ENCODE data around the gene NECTIN2.

The NECTIN2 gene

DNA sequence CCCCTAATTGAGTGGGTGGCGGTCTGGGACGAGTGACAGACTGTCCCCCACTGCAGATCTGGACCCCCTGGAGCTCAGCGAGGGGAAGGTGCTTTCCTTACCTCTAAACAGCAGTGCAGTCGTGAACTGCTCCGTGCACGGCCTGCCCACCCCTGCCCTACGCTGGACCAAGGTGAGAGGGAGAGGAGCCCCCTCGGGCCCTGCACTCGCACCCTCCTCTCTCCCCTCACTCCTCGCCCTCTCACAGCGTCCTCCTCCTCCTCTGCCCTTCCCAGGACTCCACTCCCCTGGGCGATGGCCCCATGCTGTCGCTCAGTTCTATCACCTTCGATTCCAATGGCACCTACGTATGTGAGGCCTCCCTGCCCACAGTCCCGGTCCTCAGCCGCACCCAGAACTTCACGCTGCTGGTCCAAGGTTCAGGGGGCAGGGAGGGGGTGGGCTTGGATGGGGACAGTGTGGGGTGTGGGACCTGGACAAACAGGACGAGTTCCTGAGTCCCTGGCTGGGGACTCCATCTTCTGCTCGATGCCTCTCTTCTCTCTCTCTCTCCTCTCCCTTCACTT, 27.5 kb upstream of the NECTIN2 start:
- H3K9me3 ChIP-seq (ENCODE audit: insufficient read depth, low read length) = no peaks in the 10 kb centered on the region
- peaks cover 17% of the 10 kb centered on the region for H3K27me3 ChIP-seq (ENCODE audit: insufficient read depth, insufficient read length)
- no peak for TF ChIP-seq ZNF274 (IDR thresholded peaks at IDR 0.05; ENCODE audit: low read depth, low read length)
- TF ChIP-seq YY1 (IDR thresholded peaks at IDR 0.05; ENCODE audit: insufficient read depth, insufficient read length) = no peak
- no peak for TF ChIP-seq SUZ12 (IDR thresholded peaks at IDR 0.05; ENCODE audit: extremely low read depth, insufficient read depth, insufficient read length)
- no peak overlapping the region for H3K4me3 ChIP-seq (ENCODE audit: insufficient read length, low read depth)
- no peak for DNase-seq (ENCODE audit: low read depth, low spot score)
- H3K36me3 ChIP-seq (ENCODE audit: insufficient read depth, insufficient read length, low read length) = peaks cover 29% of the 10 kb centered on the region
- H3K4me1 ChIP-seq (ENCODE audit: insufficient read depth, insufficient read length) = no peaks in the 10 kb centered on the region
- no peak overlapping the region for H3K9ac ChIP-seq (ENCODE audit: insufficient read length, low read depth)

DNA sequence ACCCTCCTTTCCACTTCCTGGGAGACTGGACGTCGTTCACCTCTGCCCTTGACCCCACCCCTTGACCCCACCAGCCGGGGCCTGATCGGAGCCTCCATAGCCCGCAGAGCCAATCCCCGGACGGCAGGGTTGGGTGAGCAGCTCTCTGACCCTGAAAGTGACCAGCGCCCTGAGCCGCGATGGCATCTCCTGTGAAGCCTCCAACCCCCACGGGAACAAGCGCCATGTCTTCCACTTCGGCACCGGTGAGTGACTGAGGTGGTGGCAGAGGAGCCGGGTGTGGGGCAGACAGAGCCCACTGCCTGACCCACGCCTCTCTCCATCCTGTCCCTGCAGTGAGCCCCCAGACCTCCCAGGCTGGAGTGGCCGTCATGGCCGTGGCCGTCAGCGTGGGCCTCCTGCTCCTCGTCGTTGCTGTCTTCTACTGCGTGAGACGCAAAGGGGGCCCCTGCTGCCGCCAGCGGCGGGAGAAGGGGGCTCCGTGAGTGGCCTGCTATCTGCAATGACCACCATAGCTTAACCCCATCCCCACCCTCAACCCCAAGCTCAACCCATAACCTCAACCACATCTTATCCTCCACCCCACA, 26.8 kb upstream of the NECTIN2 start:
- H3K4me3 ChIP-seq (ENCODE audit: insufficient read length, low read depth) = no peak overlapping the region
- TF ChIP-seq SUZ12 (IDR thresholded peaks at IDR 0.05; ENCODE audit: extremely low read depth, insufficient read depth, insufficient read length) = no peak
- TF ChIP-seq YY1 (IDR thresholded peaks at IDR 0.05; ENCODE audit: insufficient read depth, insufficient read length) = no peak
- no peak for TF ChIP-seq ZNF274 (IDR thresholded peaks at IDR 0.05; ENCODE audit: low read depth, low read length)
- no peak overlapping the region for H3K9ac ChIP-seq (ENCODE audit: insufficient read length, low read depth)
- peaks cover 22% of the 10 kb centered on the region for H3K36me3 ChIP-seq (ENCODE audit: insufficient read depth, insufficient read length, low read length)
- H3K4me1 ChIP-seq (ENCODE audit: insufficient read depth, insufficient read length) = no peaks in the 10 kb centered on the region
- no peaks in the 10 kb centered on the region for H3K9me3 ChIP-seq (ENCODE audit: insufficient read depth, low read length)
- DNase-seq (ENCODE audit: low read depth, low spot score) = no peak
- peaks cover 15% of the 10 kb centered on the region for H3K27me3 ChIP-seq (ENCODE audit: insufficient read depth, insufficient read length)

DNA sequence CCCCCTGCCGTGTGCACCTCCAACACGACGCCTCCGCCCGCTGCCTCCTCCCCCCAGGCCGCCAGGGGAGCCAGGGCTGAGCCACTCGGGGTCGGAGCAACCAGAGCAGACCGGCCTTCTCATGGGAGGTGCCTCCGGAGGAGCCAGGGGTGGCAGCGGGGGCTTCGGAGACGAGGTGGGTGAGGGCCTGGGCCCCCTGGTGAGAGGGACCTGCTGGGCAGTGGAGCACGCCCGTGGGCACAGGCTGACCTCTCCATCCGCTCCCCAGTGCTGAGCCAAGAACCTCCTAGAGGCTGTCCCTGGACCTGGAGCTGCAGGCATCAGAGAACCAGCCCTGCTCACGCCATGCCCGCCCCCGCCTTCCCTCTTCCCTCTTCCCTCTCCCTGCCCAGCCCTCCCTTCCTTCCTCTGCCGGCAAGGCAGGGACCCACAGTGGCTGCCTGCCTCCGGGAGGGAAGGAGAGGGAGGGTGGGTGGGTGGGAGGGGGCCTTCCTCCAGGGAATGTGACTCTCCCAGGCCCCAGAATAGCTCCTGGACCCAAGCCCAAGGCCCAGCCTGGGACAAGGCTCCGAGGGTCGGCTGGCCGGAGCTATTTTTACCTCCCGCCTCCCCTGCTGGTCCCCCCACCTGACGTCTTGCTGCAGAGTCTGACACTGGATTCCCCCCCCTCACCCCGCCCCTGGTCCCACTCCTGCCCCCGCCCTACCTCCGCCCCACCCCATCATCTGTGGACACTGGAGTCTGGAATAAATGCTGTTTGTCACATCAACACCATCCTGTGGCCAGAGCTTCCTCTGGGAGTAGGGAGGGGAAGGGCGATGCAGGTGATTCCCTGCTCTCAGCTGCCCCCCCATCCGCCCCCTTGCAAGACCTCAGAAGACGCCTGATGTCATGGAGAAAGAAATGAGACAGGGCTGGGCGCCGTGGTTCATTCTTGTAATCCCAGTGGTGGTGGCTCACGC, 25.2 kb upstream of the NECTIN2 start:
- Histone ChIP-seq H3K27me3 (ENCODE audit: insufficient read depth, insufficient read length) (peaks cover 12% of the 10 kb centered on the region), H3K4me1 (ENCODE audit: insufficient read depth, insufficient read length) (no peaks in the 10 kb centered on the region), H3K4me3 (ENCODE audit: insufficient read length, low read depth) (no peak overlapping the region), H3K9ac (ENCODE audit: insufficient read length, low read depth) (no peak overlapping the region), H3K36me3 (ENCODE audit: insufficient read depth, insufficient read length, low read length) (peaks cover 12% of the 10 kb centered on the region), H3K9me3 (ENCODE audit: insufficient read depth, low read length) (no peaks in the 10 kb centered on the region)
- no peak for DNase-seq (ENCODE audit: low read depth, low spot score)
- TF ChIP-seq YY1 (IDR thresholded peaks at IDR 0.05; ENCODE audit: insufficient read depth, insufficient read length) = no peak
- TF ChIP-seq SUZ12 (IDR thresholded peaks at IDR 0.05; ENCODE audit: extremely low read depth, insufficient read depth, insufficient read length) = no peak
- TF ChIP-seq ZNF274 (IDR thresholded peaks at IDR 0.05; ENCODE audit: low read depth, low read length) = no peak

GRCh38 chr19:44822177-44822576, 23.9 kb upstream of the NECTIN2 start:
- peaks cover 12% of the 10 kb centered on the region for H3K36me3 ChIP-seq (ENCODE audit: insufficient read depth, insufficient read length, low read length)
- DNase-seq (ENCODE audit: low read depth, low spot score) = no peak
- H3K4me1 ChIP-seq (ENCODE audit: insufficient read depth, insufficient read length) = no peaks in the 10 kb centered on the region
- TF ChIP-seq SUZ12 (IDR thresholded peaks at IDR 0.05; ENCODE audit: extremely low read depth, insufficient read depth, insufficient read length) (no peak), ZNF274 (IDR thresholded peaks at IDR 0.05; ENCODE audit: low read depth, low read length) (no peak), YY1 (IDR thresholded peaks at IDR 0.05; ENCODE audit: insufficient read depth, insufficient read length) (no peak)
- H3K9ac ChIP-seq (ENCODE audit: insufficient read length, low read depth) = no peak overlapping the region
- no peaks in the 10 kb centered on the region for H3K9me3 ChIP-seq (ENCODE audit: insufficient read depth, low read length)
- H3K27me3 ChIP-seq (ENCODE audit: insufficient read depth, insufficient read length) = peaks cover 22% of the 10 kb centered on the region
- H3K4me3 ChIP-seq (ENCODE audit: insufficient read length, low read depth) = no peak overlapping the region

- peaks cover 10% of the 10 kb centered on the region for H3K36me3 ChIP-seq (ENCODE audit: insufficient read depth, insufficient read length, low read length)
- H3K9ac ChIP-seq (ENCODE audit: insufficient read length, low read depth) = no peak overlapping the region
- H3K4me3 ChIP-seq (ENCODE audit: insufficient read length, low read depth) = no peak overlapping the region
- H3K4me1 ChIP-seq (ENCODE audit: insufficient read depth, insufficient read length) = no peaks in the 10 kb centered on the region
- H3K27me3 ChIP-seq (ENCODE audit: insufficient read depth, insufficient read length) = peaks cover 25% of the 10 kb centered on the region
- TF ChIP-seq SUZ12 (IDR thresholded peaks at IDR 0.05; ENCODE audit: extremely low read depth, insufficient read depth, insufficient read length) (no peak), ZNF274 (IDR thresholded peaks at IDR 0.05; ENCODE audit: low read depth, low read length) (no peak), YY1 (IDR thresholded peaks at IDR 0.05; ENCODE audit: insufficient read depth, insufficient read length) (no peak)
- no peaks in the 10 kb centered on the region for H3K9me3 ChIP-seq (ENCODE audit: insufficient read depth, low read length)
- DNase-seq (ENCODE audit: low read depth, low spot score) = no peak
Measured at GRCh38 chr19:44822670-44823372, 23.3 kb upstream of the NECTIN2 start.

- peaks cover 25% of the 10 kb centered on the region for H3K27me3 ChIP-seq (ENCODE audit: insufficient read depth, insufficient read length)
Measured at GRCh38 chr19:44823373-44823698, 22.8 kb upstream of the NECTIN2 start.

More at GRCh38 chr19:44823373-44823698, 22.8 kb upstream of the NECTIN2 start:
- Histone ChIP-seq H3K4me1 (ENCODE audit: insufficient read depth, insufficient read length) (no peaks in the 10 kb centered on the region), H3K9me3 (ENCODE audit: insufficient read depth, low read length) (no peaks in the 10 kb centered on the region), H3K36me3 (ENCODE audit: insufficient read depth, insufficient read length, low read length) (peaks cover 9% of the 10 kb centered on the region), H3K4me3 (ENCODE audit: insufficient read length, low read depth) (no peak overlapping the region), H3K9ac (ENCODE audit: insufficient read length, low read depth) (no peak overlapping the region)
- TF ChIP-seq SUZ12 (IDR thresholded peaks at IDR 0.05; ENCODE audit: extremely low read depth, insufficient read depth, insufficient read length) (no peak), YY1 (IDR thresholded peaks at IDR 0.05; ENCODE audit: insufficient read depth, insufficient read length) (no peak), ZNF274 (IDR thresholded peaks at IDR 0.05; ENCODE audit: low read depth, low read length) (no peak)
- no peak for DNase-seq (ENCODE audit: low read depth, low spot score)

Measured in NT2/D1 (cell line).